ENCODE results near the gene RNF138. TPM values are rescaled to one million over a fixed set of nuclear protein-coding genes. Genes with fewer than 3 reads are reported as not detected.

RNF138 gene
- total and polyA plus RNA-seq, 2 experiments from 2014 or later = 18.5 to 41.1 TPM

DNA sequence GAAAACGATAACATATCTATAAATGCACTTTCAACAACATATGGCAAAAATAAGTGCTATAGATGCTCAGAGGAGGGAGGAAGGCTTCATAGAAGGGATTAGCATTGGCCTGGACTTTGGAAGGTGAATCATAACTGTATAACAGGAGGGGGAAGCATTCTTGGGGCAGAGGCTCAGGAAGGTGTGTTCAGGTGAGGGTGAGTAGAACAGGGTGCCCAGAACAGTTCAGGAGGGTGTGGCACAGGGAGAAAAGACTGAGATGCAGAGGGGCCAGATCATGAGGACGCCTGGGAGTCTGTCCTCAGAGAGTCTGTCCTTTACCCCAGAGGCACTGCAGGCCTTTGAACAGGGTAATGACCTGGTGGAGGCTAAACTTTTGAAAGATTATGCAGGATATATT lies 68.9 kb downstream of the RNF138 start:
- H2AFZ ChIP-seq = no peak overlapping the region
- no peaks in the 10 kb centered on the region for H3K9me2 ChIP-seq (replicated peaks; ENCODE audit: insufficient read depth)
- DNase-seq (ENCODE audit: low spot score) = peak; percentile 71
- no peaks in the 10 kb centered on the region for H4K20me1 ChIP-seq (ENCODE audit: insufficient read depth, poor library complexity, severe bottlenecking)
- TF ChIP-seq EZH2phosphoT487 (IDR thresholded peaks at IDR 0.05; ENCODE audit: low read depth, severe bottlenecking, unreplicated experiment) (no peak), EZH2 (IDR thresholded peaks at IDR 0.05; ENCODE audit: borderline replicate concordance) (no peak), CTCF (IDR thresholded peaks at IDR 0.05; ENCODE audit: poor library complexity) (no peak)
- H3K4me3 ChIP-seq = no peak overlapping the region
- H3K27me3 ChIP-seq = no peaks in the 10 kb centered on the region
- H3K4me1 ChIP-seq (ENCODE audit: insufficient read depth) = peaks cover 6% of the 10 kb centered on the region
- H3K36me3 ChIP-seq (replicated peaks; ENCODE audit: insufficient read depth, low read depth) = no peaks in the 10 kb centered on the region
- 79% methylated on average over 2 of the region's 2 CpGs for WGBS (ENCODE audit: low lambda C conversion rate, missing lambda C conversion rate)
- H3K4me2 ChIP-seq = no peak overlapping the region
- no peaks in the 10 kb centered on the region for H3K79me2 ChIP-seq
- H3K9me3 ChIP-seq (ENCODE audit: low read depth) = no peaks in the 10 kb centered on the region
- H3K27ac ChIP-seq = peak overlapping the region; percentile 5

DNA sequence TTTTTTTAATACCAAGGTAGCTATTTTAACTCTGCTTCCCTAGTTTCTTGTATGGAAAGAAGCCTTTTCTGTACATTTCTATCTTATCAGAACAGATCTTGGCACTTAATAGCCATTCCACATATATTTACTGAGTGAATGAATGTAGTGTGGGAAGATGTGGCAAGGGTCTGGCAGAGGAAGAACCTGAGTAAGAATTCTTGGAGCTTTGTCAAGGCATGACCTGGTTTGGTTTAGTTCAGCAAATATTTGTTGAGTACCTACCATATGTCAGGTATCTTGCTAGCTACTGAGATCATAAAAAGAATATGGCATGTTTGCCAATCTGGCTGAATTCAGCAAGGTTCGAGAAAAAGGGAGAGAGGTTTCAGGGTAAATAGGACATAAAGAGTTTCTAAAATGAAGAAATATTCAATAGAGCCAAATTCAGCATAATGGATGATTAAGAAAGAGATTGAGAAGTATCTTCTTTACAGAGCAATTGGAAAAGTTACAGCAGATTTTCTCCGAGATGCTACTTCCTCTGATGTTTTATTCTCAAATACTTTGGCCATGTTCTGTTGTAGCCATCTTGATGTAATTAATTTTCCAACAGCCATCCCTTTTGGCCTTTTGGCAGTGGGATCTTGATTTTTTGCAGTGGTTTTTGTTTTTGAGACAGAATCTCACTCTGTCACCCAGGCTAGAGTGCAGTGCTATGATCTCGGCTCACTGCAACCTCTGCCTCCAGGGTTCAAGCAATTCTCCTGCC lies 76.5 kb downstream of the RNF138 start:
- TF ChIP-seq EZH2phosphoT487 (IDR thresholded peaks at IDR 0.05; ENCODE audit: low read depth, severe bottlenecking, unreplicated experiment) = no peak
- TF ChIP-seq EZH2 (IDR thresholded peaks at IDR 0.05; ENCODE audit: borderline replicate concordance) = no peak
- TF ChIP-seq CTCF (IDR thresholded peaks at IDR 0.05; ENCODE audit: poor library complexity) = no peak
- no peak overlapping the region for H3K27ac ChIP-seq
- WGBS (ENCODE audit: low lambda C conversion rate, missing lambda C conversion rate) = 83% methylated on average over 3 of the region's 3 CpGs
- no peaks in the 10 kb centered on the region for H3K36me3 ChIP-seq (replicated peaks; ENCODE audit: insufficient read depth, low read depth)
- H3K9me3 ChIP-seq (ENCODE audit: low read depth) = no peaks in the 10 kb centered on the region
- no peaks in the 10 kb centered on the region for H3K27me3 ChIP-seq
- no peaks in the 10 kb centered on the region for H3K4me1 ChIP-seq (ENCODE audit: insufficient read depth)
- H3K4me2 ChIP-seq = no peak overlapping the region
- H2AFZ ChIP-seq = no peak overlapping the region
- no peaks in the 10 kb centered on the region for H3K9me2 ChIP-seq (replicated peaks; ENCODE audit: insufficient read depth)
- H4K20me1 ChIP-seq (ENCODE audit: insufficient read depth, poor library complexity, severe bottlenecking) = no peaks in the 10 kb centered on the region
- H3K79me2 ChIP-seq = no peaks in the 10 kb centered on the region
- DNase-seq (ENCODE audit: low spot score) = no peak
- no peak overlapping the region for H3K4me3 ChIP-seq

- H3K36me3 ChIP-seq (replicated peaks; ENCODE audit: insufficient read depth, low read depth) = no peaks in the 10 kb centered on the region
- no peak for DNase-seq (ENCODE audit: low spot score)
- no peak overlapping the region for H2AFZ ChIP-seq
- no peaks in the 10 kb centered on the region for H3K79me2 ChIP-seq
- no peaks in the 10 kb centered on the region for H3K27me3 ChIP-seq
- H3K4me2 ChIP-seq = no peak overlapping the region
- H3K4me3 ChIP-seq = no peak overlapping the region
- no peak for TF ChIP-seq EZH2phosphoT487 (IDR thresholded peaks at IDR 0.05; ENCODE audit: low read depth, severe bottlenecking, unreplicated experiment)
- H3K9me2 ChIP-seq (replicated peaks; ENCODE audit: insufficient read depth) = no peaks in the 10 kb centered on the region
- H3K4me1 ChIP-seq (ENCODE audit: insufficient read depth) = no peaks in the 10 kb centered on the region
- no peaks in the 10 kb centered on the region for H3K9me3 ChIP-seq (ENCODE audit: low read depth)
- H3K27ac ChIP-seq = no peak overlapping the region
- no peaks in the 10 kb centered on the region for H4K20me1 ChIP-seq (ENCODE audit: insufficient read depth, poor library complexity, severe bottlenecking)
- 73% methylated on average over 3 of the region's 3 CpGs for WGBS (ENCODE audit: low lambda C conversion rate, missing lambda C conversion rate)
These were observed 82.0 kb downstream of the RNF138 start for GRCh38 chr18:32173654-32174053.

- no peaks in the 10 kb centered on the region for H3K9me2 ChIP-seq (replicated peaks; ENCODE audit: insufficient read depth)
- TF ChIP-seq EZH2 (IDR thresholded peaks at IDR 0.05; ENCODE audit: borderline replicate concordance) (no peak), CTCF (IDR thresholded peaks at IDR 0.05; ENCODE audit: poor library complexity) (no peak)
- no peak overlapping the region for H3K4me2 ChIP-seq
- no peak overlapping the region for H3K27ac ChIP-seq
- WGBS (ENCODE audit: low lambda C conversion rate, missing lambda C conversion rate) = 93% methylated on average over 7 of the region's 7 CpGs
- H3K4me1 ChIP-seq (ENCODE audit: insufficient read depth) = no peaks in the 10 kb centered on the region
- H3K9me3 ChIP-seq (ENCODE audit: low read depth) = no peaks in the 10 kb centered on the region
- H3K36me3 ChIP-seq (replicated peaks; ENCODE audit: insufficient read depth, low read depth) = no peaks in the 10 kb centered on the region
- H3K27me3 ChIP-seq = no peaks in the 10 kb centered on the region
- H3K79me2 ChIP-seq = no peaks in the 10 kb centered on the region
- no peak overlapping the region for H3K4me3 ChIP-seq
- no peak for DNase-seq (ENCODE audit: low spot score)
- H2AFZ ChIP-seq = no peak overlapping the region
- no peaks in the 10 kb centered on the region for H4K20me1 ChIP-seq (ENCODE audit: insufficient read depth, poor library complexity, severe bottlenecking)
These were observed 83.0 kb downstream of the RNF138 start for GRCh38 chr18:32174719-32175118.
